Stimulated activated memory B cell treated with anti-CD40 and anti-IgM and Interleukin-4, amounts not matched to agents 10 μg/mL and 1 μg/mL and 100 μg/mL, for 72 hours (primary cell): ENCODE data around the gene CBY1.
"Not testable (repeated sequence)": the region's sequence is repeated elsewhere in the genome, so short reads cannot be mapped to it uniquely, and the experiment has no call there.

Experiments used
- ATAC-seq: fragments of 150-1000 bp; cut with Tn5 transposase; 2 replicates; pipeline ENCODE4 v1.10.0; 2021
- H3K27ac Mint-ChIP-seq: one replicate; pipeline ENCODE4 v1.8.0; 2022; ENCODE audit warnings: mild to moderate bottlenecking, mixed read lengths
- H3K27me3 Mint-ChIP-seq: one replicate; pipeline ENCODE4 v1.8.0; 2022; ENCODE audit warnings: mixed read lengths
- H3K36me3 Mint-ChIP-seq: one replicate; pipeline ENCODE4 v1.8.0; 2022; ENCODE audit warnings: mixed read lengths
- H3K4me1 Mint-ChIP-seq: one replicate; pipeline ENCODE4 v1.8.0; 2022; ENCODE audit warnings: mixed read lengths
- H3K4me3 Mint-ChIP-seq: one replicate; pipeline ENCODE4 v1.8.0; 2022; ENCODE audit warnings: mild to moderate bottlenecking, moderate library complexity, mixed read lengths
- H3K9me3 Mint-ChIP-seq: one replicate; pipeline ENCODE4 v1.8.0; 2022; ENCODE audit warnings: mixed read lengths

CBY1 gene

DNA sequence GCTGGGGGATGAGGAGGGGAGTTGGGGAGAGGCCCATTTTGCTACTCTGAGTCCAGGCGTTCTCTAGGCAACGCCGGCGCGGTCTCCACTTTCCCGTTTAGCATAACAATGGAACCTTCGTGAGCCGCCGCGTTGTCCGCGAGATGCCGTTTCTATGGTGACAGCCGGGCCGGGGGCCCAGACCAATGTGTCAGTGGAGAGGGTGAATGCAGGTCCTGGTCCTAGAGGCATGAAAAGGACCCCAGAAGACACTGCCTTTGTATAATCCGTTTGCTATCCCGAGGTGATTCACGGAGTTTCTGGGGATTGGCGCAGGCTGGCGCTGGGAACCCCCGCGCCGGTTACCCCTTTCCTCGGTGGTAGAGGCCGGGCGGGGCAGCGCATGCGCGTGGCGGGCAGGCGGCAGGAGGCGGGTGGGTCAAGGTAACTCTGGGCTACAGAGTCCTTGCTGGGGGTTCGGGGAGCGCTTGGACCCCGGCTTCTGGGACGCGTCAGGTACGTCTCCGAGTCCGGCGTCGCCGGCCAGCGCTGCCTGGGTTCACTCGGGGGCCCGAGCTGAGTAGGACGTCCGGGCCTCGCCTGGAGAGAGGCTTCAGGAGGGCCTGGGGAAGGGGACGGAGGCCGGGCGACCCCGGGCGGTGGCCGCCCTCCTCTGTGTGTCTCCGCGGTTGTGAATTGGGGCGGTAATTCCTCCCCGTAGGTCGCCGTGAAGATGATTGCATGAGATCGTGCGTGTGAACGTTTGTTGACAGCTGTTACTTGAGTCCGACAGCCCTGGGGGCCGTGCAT, at the start of gene CBY1, which contains the start of gene FAM227A:
Gene CBY1 (plus strand): TSS at position 383 of the 789 bp plus-strand sequence. CDS start 11,417 bp downstream, outside the sequence.
Gene FAM227A (minus strand): TSS at position 137 of the 789 bp plus-strand sequence. CDS start 6,224 bp downstream, outside the sequence.
- H3K36me3 Mint-ChIP-seq, result no peaks in the 10 kb centered on the region
- H3K4me3 Mint-ChIP-seq, result peak within 1 kb of the TSS; percentile 90
- peak; percentile 94 for ATAC-seq
- H3K4me1 Mint-ChIP-seq, result peaks cover 6% of the 10 kb centered on the region
- H3K9me3 Mint-ChIP-seq, result no peaks in the 10 kb centered on the region
- H3K27ac Mint-ChIP-seq, result peak within 1 kb of the TSS; percentile 96
- no peaks in the 10 kb centered on the region for H3K27me3 Mint-ChIP-seq

DNA sequence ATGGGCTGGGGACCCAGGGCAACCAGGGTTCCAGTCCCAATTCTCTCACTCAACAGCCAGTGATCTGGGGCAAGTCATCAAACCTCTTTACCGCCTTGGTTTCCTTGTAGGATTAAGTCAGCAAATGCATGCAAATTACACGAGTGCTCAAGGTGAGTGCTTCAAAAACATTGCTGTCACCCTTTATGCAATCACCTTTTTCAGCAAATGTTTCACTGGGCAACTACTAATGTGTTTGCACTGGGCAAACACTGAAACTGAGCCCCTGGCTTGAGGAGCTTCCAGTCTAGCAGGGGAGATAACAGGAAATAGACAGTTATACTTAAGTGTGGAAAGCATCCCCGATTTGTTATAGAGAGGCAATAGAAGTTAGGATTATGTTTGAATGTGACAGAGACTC, 48.8 kb upstream of the CBY1 start:
- ATAC-seq, result no peak
- Mint-ChIP-seq H3K36me3 (no peaks in the 10 kb centered on the region), H3K4me1 (no peaks in the 10 kb centered on the region), H3K27me3 (no peaks in the 10 kb centered on the region), H3K4me3 (no peak overlapping the region), H3K27ac (no peak overlapping the region), H3K9me3 (no peaks in the 10 kb centered on the region)

DNA sequence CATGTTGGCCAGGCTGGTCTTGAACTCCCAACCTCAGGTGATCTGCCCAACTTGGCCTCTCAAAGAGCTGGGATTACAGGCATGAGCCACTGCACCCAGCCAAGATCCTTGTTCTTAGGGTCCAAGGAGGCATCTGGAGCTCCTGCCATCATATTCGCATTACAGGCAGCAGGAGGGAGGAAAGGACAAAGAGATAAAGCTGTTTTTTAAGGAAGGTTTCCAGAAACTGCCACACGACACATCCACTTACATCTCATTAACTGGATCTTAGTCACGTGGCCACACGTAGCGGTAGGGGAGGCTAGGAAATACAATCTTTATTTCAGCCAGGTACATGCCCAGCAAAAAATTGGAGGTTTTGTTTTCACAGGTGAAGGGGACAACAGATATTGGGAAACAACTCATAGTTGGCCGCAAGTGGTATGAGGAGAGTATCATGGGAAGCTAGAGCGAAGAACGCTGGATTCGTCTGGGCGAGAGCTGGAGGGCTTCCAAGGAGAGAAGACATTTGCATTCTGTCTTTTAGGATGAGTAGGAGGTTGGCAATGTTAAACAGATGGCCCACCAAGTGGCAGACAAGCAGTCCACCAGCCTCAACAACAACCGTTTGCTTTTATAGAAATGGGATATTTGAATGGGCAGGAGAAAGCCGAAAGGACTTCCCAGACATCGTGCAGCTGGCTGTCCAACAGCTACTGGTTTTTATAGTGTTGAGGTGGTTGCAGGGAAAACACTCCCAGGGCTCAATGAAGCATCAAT, 47.3 kb upstream of the CBY1 start:
- ATAC-seq, result no peak
- Mint-ChIP-seq H3K4me1 (no peaks in the 10 kb centered on the region), H3K9me3 (no peaks in the 10 kb centered on the region), H3K36me3 (no peaks in the 10 kb centered on the region), H3K27ac (no peak overlapping the region), H3K27me3 (no peaks in the 10 kb centered on the region), H3K4me3 (no peak overlapping the region)

- Mint-ChIP-seq H3K4me3 (no peak overlapping the region), H3K9me3 (no peaks in the 10 kb centered on the region), H3K36me3 (no peaks in the 10 kb centered on the region), H3K27me3 (peaks cover 8% of the 10 kb centered on the region), H3K4me1 (no peaks in the 10 kb centered on the region), H3K27ac (no peak overlapping the region)
- ATAC-seq, result no peak
Measured at GRCh38 chr22:38610234-38610633, 46.2 kb upstream of the CBY1 start.

DNA sequence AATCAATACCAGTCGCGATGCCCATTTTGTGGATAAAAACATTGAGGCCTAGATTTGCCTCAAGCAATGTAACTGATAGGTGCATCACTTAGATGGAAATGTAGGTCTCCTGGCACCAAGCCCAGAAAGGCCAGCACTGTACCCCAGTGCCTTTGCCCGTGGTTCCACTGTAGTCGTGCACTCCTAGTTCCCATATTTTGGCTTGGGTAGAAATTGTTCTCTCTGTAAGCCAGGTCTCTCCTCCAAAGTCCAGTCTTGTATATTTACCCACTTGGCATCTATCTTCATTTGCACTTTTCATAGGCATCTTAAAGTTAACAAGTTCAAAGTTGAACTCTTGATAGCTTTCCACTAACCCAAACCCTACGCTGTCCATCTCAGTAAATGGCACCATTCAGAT, 44.9 kb upstream of the CBY1 start:
- Mint-ChIP-seq H3K4me1 (no peaks in the 10 kb centered on the region), H3K9me3 (no peaks in the 10 kb centered on the region), H3K27me3 (peaks cover 21% of the 10 kb centered on the region), H3K27ac (no peak overlapping the region), H3K4me3 (no peak overlapping the region), H3K36me3 (no peaks in the 10 kb centered on the region)
- no peak for ATAC-seq

DNA sequence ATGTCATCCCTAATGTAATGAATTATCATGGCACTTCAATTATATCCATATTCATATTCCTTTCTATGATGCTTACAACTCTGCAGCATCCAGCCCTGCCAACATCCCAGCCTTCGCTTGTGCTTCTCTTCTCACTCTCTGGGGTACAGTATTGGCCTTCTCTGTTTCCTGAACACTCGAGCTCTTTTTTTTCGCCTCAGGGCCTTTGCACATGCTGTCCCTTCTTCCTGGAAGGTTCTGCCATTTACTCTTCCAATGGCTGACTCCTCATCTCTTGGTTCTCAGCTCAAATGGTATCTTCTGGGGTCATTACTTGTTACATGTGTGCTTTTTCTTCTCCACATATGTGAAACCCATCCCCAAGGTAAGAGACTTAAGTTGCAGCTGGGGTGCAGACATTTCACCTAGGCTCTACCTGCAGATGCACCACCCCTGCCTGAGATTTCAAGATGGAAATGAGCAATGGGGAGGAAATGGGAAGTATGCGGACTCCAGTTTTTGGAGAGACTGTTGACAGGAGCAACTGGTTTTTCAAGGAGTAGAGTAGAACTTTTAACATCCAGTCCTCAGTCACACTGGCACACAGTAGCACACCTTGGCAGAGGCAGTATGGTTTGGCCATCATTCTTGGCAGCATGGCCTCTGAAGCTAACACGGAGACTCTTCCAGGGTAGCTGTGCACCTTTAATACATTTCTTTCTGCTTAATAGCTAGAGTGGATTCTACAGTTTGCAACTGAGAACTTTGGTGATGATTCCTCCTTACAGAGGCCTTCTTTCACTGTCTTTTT, 44.0 kb upstream of the CBY1 start:
- no peaks in the 10 kb centered on the region for H3K9me3 Mint-ChIP-seq
- H3K27me3 Mint-ChIP-seq, result peaks cover 28% of the 10 kb centered on the region
- H3K36me3 Mint-ChIP-seq, result no peaks in the 10 kb centered on the region
- H3K27ac Mint-ChIP-seq, result no peak overlapping the region
- H3K4me3 Mint-ChIP-seq, result no peak overlapping the region
- ATAC-seq, result no peak
- H3K4me1 Mint-ChIP-seq, result no peaks in the 10 kb centered on the region

DNA sequence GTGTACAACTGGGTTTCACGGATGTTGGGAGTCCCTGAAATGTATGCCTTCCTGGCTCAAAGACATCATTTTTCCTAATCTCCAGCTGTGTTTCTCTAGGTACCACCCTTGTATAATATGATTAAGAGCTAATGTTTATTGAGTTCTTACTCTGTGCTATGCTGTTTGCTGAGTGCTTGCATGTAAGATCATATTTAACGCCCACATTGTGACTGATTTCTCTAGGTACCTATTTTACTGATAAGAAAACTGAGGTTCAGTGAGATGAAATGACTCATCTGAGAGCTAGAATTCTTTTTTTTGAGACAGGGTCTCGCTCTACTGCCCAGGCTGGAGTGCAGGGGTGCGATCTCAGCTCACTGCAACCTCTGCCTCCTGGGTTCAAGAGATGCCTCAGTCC, 42.9 kb upstream of the CBY1 start:
- H3K4me1 Mint-ChIP-seq, result no peaks in the 10 kb centered on the region
- ATAC-seq, result no peak

DNA sequence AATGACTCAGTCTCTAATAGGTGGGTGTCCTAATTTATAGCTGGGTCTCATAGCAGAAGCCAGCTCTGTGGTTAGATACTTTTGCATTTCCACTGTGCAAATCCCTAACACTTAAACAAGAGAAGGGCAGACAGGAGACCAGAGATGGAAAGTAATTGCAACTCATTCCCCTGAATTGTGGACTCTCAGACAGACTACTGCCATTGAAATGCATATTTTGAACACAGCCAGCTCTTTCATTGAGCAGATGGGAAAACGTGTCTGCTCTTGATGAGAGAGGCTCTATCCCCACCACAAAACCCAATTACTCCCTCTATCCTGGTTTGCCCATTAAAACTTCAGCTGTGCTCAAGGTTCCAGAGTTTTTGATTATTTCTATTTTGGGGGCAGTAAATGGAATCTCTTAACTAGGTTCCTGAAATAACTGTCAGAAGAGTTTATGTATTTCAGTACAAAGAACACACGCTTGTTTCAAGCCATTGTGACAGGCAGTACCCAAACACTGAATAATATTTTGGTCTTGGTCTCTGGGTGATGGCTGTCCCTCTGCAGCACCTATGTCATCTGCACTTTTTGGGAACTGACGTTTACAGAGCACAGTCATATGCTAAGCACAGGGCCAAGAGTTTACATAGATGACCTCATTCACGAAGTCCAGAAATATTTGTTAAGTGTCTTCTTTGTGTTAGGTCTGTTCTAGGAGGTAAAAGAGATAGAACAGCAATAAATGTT, 41.9 kb upstream of the CBY1 start:
- H3K27ac Mint-ChIP-seq, result no peak overlapping the region
- peaks cover 49% of the 10 kb centered on the region for H3K27me3 Mint-ChIP-seq
- H3K4me3 Mint-ChIP-seq, result no peak overlapping the region
- no peaks in the 10 kb centered on the region for H3K36me3 Mint-ChIP-seq
- H3K4me1 Mint-ChIP-seq, result no peaks in the 10 kb centered on the region
- no peak for ATAC-seq
- H3K9me3 Mint-ChIP-seq, result peaks cover 7% of the 10 kb centered on the region

More for the DNA sequence above, 42.9 kb upstream of the CBY1 start:
- peaks cover 40% of the 10 kb centered on the region for H3K27me3 Mint-ChIP-seq
- no peak overlapping the region for H3K4me3 Mint-ChIP-seq
- peaks cover 7% of the 10 kb centered on the region for H3K9me3 Mint-ChIP-seq
- H3K36me3 Mint-ChIP-seq, result no peaks in the 10 kb centered on the region
- H3K27ac Mint-ChIP-seq, result no peak overlapping the region

DNA sequence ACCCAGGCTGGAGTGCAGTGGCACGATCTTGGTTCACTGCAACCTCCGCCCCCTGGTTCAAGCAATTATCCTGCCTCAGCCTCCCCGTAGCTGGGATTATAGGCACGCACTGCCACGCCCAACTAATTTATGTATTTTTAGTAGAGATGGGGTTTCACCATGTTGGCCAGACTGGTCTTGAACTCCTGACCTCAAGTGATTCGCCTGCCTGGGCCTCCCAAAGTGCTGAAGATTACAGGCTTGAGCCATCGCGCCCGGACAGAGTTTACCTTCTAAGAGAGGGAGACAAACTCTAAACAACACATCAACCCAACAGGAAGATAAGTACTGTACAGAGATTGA, 41.4 kb upstream of the CBY1 start:
- H3K4me3 Mint-ChIP-seq, H3K36me3 Mint-ChIP-seq, H3K4me1 Mint-ChIP-seq, ATAC-seq, H3K9me3 Mint-ChIP-seq, H3K27ac Mint-ChIP-seq: not testable (repeated sequence)
- peaks cover 54% of the 10 kb centered on the region for H3K27me3 Mint-ChIP-seq

- H3K9me3 Mint-ChIP-seq, result peaks cover 7% of the 10 kb centered on the region
- no peak overlapping the region for H3K4me3 Mint-ChIP-seq
- H3K36me3 Mint-ChIP-seq, result no peaks in the 10 kb centered on the region
- no peak for ATAC-seq
- H3K27me3 Mint-ChIP-seq, result peaks cover 69% of the 10 kb centered on the region
- H3K4me1 Mint-ChIP-seq, result no peaks in the 10 kb centered on the region
- H3K27ac Mint-ChIP-seq, result no peak overlapping the region
Measured at GRCh38 chr22:38618258-38618657, 38.2 kb upstream of the CBY1 start.

GRCh38 chr22:38618682-38619081, 37.8 kb upstream of the CBY1 start:
- H3K36me3 Mint-ChIP-seq, result no peaks in the 10 kb centered on the region

GRCh38 chr22:38623351-38623750, 33.1 kb upstream of the CBY1 start:
- peaks cover under 1% of the 10 kb centered on the region for H3K9me3 Mint-ChIP-seq
- H3K36me3 Mint-ChIP-seq, result no peaks in the 10 kb centered on the region
- H3K27ac Mint-ChIP-seq, result no peak overlapping the region
- H3K4me1 Mint-ChIP-seq, result no peaks in the 10 kb centered on the region
- ATAC-seq, result no peak
- H3K4me3 Mint-ChIP-seq, result no peak overlapping the region
- peaks cover 40% of the 10 kb centered on the region for H3K27me3 Mint-ChIP-seq

More at GRCh38 chr22:38618682-38619081, 37.8 kb upstream of the CBY1 start:
- Mint-ChIP-seq H3K4me1 (no peaks in the 10 kb centered on the region), H3K9me3 (peaks cover 7% of the 10 kb centered on the region), H3K27me3 (peaks cover 73% of the 10 kb centered on the region), H3K27ac (no peak overlapping the region), H3K4me3 (no peak overlapping the region)
- no peak for ATAC-seq

DNA sequence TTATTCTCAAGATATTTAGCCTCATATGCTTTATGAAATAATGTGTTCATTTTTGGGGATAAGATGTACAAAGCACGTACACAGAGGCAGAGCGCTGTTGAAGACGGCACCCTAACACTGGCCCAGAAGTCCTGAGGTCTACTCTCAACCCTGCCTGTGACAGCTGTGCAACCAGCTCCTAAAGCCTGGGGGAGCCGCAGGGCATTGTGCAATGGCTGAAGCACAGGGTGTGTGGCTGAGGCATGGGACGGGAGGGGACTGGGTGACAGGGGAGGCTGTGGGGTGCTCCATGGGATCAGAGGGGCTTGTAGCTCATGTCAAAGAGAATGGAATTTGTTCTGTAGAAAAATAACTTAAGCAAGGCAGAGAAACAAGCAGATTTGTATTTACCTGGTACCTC, 28.0 kb upstream of the CBY1 start:
- Mint-ChIP-seq H3K27me3 (peaks cover 40% of the 10 kb centered on the region), H3K4me3 (no peak overlapping the region), H3K9me3 (no peaks in the 10 kb centered on the region), H3K27ac (no peak overlapping the region), H3K36me3 (no peaks in the 10 kb centered on the region), H3K4me1 (no peaks in the 10 kb centered on the region)
- no peak for ATAC-seq

DNA sequence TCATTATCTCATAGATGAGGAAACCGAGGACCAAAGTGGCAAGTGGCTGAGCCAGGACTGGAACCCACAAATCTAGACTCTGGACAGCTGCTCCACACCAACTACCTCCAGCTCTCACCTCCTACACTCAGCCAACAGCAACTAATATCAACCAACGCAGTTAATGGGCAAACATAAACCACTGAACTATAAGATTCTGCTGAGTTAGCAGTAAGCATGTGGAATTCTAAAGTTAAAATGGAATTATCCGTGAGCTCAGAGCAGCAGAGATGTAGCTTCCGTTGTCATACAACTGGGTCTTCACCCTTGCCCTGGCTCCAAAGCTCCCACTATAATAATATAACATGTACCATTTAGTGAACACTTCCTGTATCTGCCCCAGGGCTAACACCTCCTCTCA, 27.3 kb upstream of the CBY1 start:
- Mint-ChIP-seq H3K36me3 (no peaks in the 10 kb centered on the region), H3K4me1 (no peaks in the 10 kb centered on the region), H3K9me3 (no peaks in the 10 kb centered on the region), H3K27ac (no peak overlapping the region), H3K4me3 (no peak overlapping the region), H3K27me3 (peaks cover 33% of the 10 kb centered on the region)
- ATAC-seq, result no peak

- H3K4me3 Mint-ChIP-seq, result no peak overlapping the region
- H3K9me3 Mint-ChIP-seq, result no peaks in the 10 kb centered on the region
- ATAC-seq, result no peak
- H3K4me1 Mint-ChIP-seq, result no peaks in the 10 kb centered on the region
- peaks cover 33% of the 10 kb centered on the region for H3K27me3 Mint-ChIP-seq
- H3K27ac Mint-ChIP-seq, result no peak overlapping the region
- no peaks in the 10 kb centered on the region for H3K36me3 Mint-ChIP-seq
Measured at GRCh38 chr22:38631724-38632123, 24.7 kb upstream of the CBY1 start.
